NCI-H1436 (cell line): ENCODE data around the gene KRTAP9-1.
"Not testable (repeated sequence)": the region's sequence is repeated elsewhere in the genome, so short reads cannot be mapped to it uniquely, and the experiment has no call there.

Experiments used
- DNase-seq: peaks from one replicate; lab custom pipeline; 2025; lab: John Stamatoyannopoulos, UW

The KRTAP9-1 gene

GRCh38 chr17:41189837-41190318, at the start of gene KRTAP9-1:
TSS of gene KRTAP9-1 (plus strand) at chr17:41189887. CDS start at chr17:41189887, 0 bp downstream.
- DNase-seq = not testable (repeated sequence)

- no peak for DNase-seq
Observed at GRCh38 chr17:41140360-41141131, 49.1 kb upstream of the KRTAP9-1 start, which contains the start of gene KRTAP4-6. TSS of gene KRTAP4-6 (minus strand) at chr17:41140544. CDS start at chr17:41140487, 57 bp downstream.

GRCh38 chr17:41141361-41141760, 48.3 kb upstream of the KRTAP9-1 start:
- DNase-seq = no peak

- no peak for DNase-seq
Observed at GRCh38 chr17:41144846-41145245, 44.8 kb upstream of the KRTAP9-1 start.

GRCh38 chr17:41145261-41145660, 44.4 kb upstream of the KRTAP9-1 start:
- no peak for DNase-seq

- DNase-seq = no peak
Observed at GRCh38 chr17:41147531-41148204, 42.0 kb upstream of the KRTAP9-1 start.

GRCh38 chr17:41148971-41149651, 40.6 kb upstream of the KRTAP9-1 start:
- not testable (repeated sequence) for DNase-seq

GRCh38 chr17:41149652-41149985, 40.1 kb upstream of the KRTAP9-1 start, which contains the start of gene KRTAP4-5:
TSS of gene KRTAP4-5 (minus strand) at chr17:41149825. CDS start at chr17:41149767, 58 bp downstream.
- no peak for DNase-seq

- no peak for DNase-seq
Observed at GRCh38 chr17:41150026-41150425, 39.7 kb upstream of the KRTAP9-1 start.

- DNase-seq = no peak
Observed at GRCh38 chr17:41151525-41151924, 38.2 kb upstream of the KRTAP9-1 start.

GRCh38 chr17:41153856-41154255, 35.8 kb upstream of the KRTAP9-1 start:
- no peak for DNase-seq

GRCh38 chr17:41160190-41160589, 29.5 kb upstream of the KRTAP9-1 start:
- DNase-seq = not testable (repeated sequence)

GRCh38 chr17:41160648-41161047, 29.0 kb upstream of the KRTAP9-1 start, which contains the start of gene KRTAP4-4:
TSS of gene KRTAP4-4 (minus strand) at chr17:41160748. CDS start at chr17:41160691, 57 bp downstream.
- no peak for DNase-seq

- DNase-seq = no peak
Observed at GRCh38 chr17:41163828-41164227, 25.9 kb upstream of the KRTAP9-1 start.

GRCh38 chr17:41167561-41167960, 22.1 kb upstream of the KRTAP9-1 start:
- no peak for DNase-seq

- no peak for DNase-seq
Observed at GRCh38 chr17:41168121-41168520, 21.6 kb upstream of the KRTAP9-1 start, which contains the start of gene KRTAP4-3. TSS of gene KRTAP4-3 (minus strand) at chr17:41168221. CDS start at chr17:41168172, 49 bp downstream.

GRCh38 chr17:41171886-41172285, 17.8 kb upstream of the KRTAP9-1 start:
- DNase-seq = no peak

- no peak for DNase-seq
Observed at GRCh38 chr17:41176744-41177387, 12.8 kb upstream of the KRTAP9-1 start.

- no peak for DNase-seq
Observed at GRCh38 chr17:41177727-41178271, 11.9 kb upstream of the KRTAP9-1 start, which contains the start of gene KRTAP4-2. TSS of gene KRTAP4-2 (minus strand) at chr17:41178221. CDS start at chr17:41178164, 57 bp downstream.

GRCh38 chr17:41178341-41178740, 11.3 kb upstream of the KRTAP9-1 start:
- no peak for DNase-seq
